Psoas muscle (tissue), 8 donors: Measurements from ENCODE around the gene ERO1B. TPM values are rescaled to one million over a fixed set of nuclear protein-coding genes. Genes with fewer than 3 reads are reported as not detected.

Source experiments
- ATAC-seq, 4 donors: fragments of 200-7000 bp; cut with Tn5 transposase; one replicate each; pipeline ENCODE4 v1.9.1; 2020; ENCODE audit warnings: moderate library complexity in 3 of 4, mild to moderate bottlenecking in 2 of 4
- DNase-seq, 2 donors: peaks; one replicate each; pipeline ENCODE4 v3.0.0-alpha.2; 2020
- H3K27ac ChIP-seq: fragments of 200-600 bp; one replicate; pipeline ENCODE4 v1.8.0; 2022
- H3K27me3 ChIP-seq, 3 donors: fragments of 200-600 bp in 1 of 3; one replicate each; pipeline versions ENCODE4 v1.6.1 to v1.8.0; 2013 to 2022; ENCODE audit warnings: low read length in 2 of 3, mild to moderate bottlenecking in 2 of 3, moderate library complexity in 1 of 3; ENCODE audit not compliant: insufficient read depth in 3 of 3
- H3K36me3 ChIP-seq, 2 donors: fragments of 200-600 bp in 1 of 2; one replicate each; pipeline versions ENCODE4 v1.6.1 to v1.8.0; 2013 to 2022; ENCODE audit warnings: low read depth in 1 of 2, mild to moderate bottlenecking in 1 of 2, moderate library complexity in 1 of 2; ENCODE audit not compliant: insufficient read depth in 1 of 2
- H3K4me1 ChIP-seq: fragments of 200-600 bp; one replicate; pipeline ENCODE4 v1.8.0; 2022
- H3K4me3 ChIP-seq: fragments of 200-600 bp; one replicate; pipeline ENCODE4 v1.8.0; 2022; ENCODE audit warnings: mild to moderate bottlenecking
- H3K9me3 ChIP-seq: fragments of 200-600 bp; one replicate; pipeline ENCODE4 v1.8.0; 2022
- CTCF ChIP-seq: fragments of 200-600 bp; IDR thresholded peaks from one replicate; pipeline ENCODE4 v1.8.0; 2022; ENCODE audit warnings: antibody characterized with exemption
- WGBS, 3 donors: extraction: QIAGEN DNeasy Blood & Tissue Kit; methylation state at CpG; one replicate each; pipeline versions ENCODE4 v1.1.6 to v1.1.7; 2013; 5-methylcytosine and 5-hydroxymethylcytosine counted together
- intact Hi-C, 2 donors: fragments of 100-400 bp; cut with DNase I; formaldehyde crosslinking; loops; one replicate each; pipeline versions ENCODE4 v1.11.0 to v1.14.2; 2022
- polyA plus RNA-seq, 3 donors: library from polyadenylated mRNA; stranded (reverse); fragments of 200-250 nt; gene quantifications; one replicate each; pipeline ENCODE4 v1.2.3, GENCODE V29; 2013
- total RNA-seq, 4 donors: library from RNA; stranded (reverse); fragmentation: NEBNext Ultra II Directional in 2 of 4; extraction: Animal tissue kit (Norgen Biotek cat#: 25700) in 2 of 4; gene quantifications; one replicate each; pipeline versions ENCODE4 v1.2.1 to v1.2.4, GENCODE V29; 2021 to 2023
- donor health status: healthy with polysubstance abuse.
- donor health status: DM: no; HTN: no; CAD: no; lungs with moderate emphysema.
- donor health status: Bipolar disorder and iron deficiency.
- donor health status: healthy.
- donor health status: DM: yes; HTN: yes; CAD: no.
- donor health status: DM: no; HTN: no; CAD: no.
- donor health status: DM: no; HTN: no; CAD: no.
- donor health status: DM: yes; HTN: yes; CAD: no.

Gene ERO1B
- total and polyA plus RNA-seq, 7 donors: 1.3 to 6.0 (median 2.6) TPM

DNA sequence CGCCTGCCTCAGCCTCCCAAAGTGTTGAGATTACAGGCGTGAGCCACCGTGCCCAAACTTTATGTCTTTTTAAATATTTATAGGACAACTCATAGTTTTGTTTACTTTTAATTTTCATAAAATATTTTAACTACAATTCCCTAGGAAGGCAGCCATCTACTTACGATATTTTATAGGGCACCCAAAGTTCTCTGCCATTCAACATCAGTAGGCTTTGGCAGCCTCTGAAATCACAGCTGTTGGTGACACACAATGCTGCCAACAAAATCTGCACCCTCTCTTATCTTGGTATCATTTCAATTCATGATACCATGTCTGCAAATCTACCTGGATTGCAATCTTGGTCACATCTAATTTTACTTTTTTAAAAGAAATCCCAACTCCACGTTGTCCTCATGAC is 27.1 kb upstream of the ERO1B start:
- Histone ChIP-seq H3K4me3 (no peak overlapping the region), H3K4me1 (no peaks in the 10 kb centered on the region), H3K9me3 (no peaks in the 10 kb centered on the region), H3K36me3 (no peaks in the 10 kb centered on the region), H3K27ac (no peak overlapping the region), H3K27me3 (no peaks in the 10 kb centered on the region)
- WGBS, 3 donors: 77 to 81% (median 78%) methylated on average over 5 of the region's 5 CpGs
- ATAC-seq: no peak
- no peak for TF ChIP-seq CTCF
- intact Hi-C loops: no loop called here
- no peak for DNase-seq

GRCh38 chr1:236307435-236307834 is 25.7 kb upstream of the ERO1B start:
- no peak for ATAC-seq
- Histone ChIP-seq H3K4me1 (no peaks in the 10 kb centered on the region), H3K27ac (no peak overlapping the region), H3K27me3 (no peaks in the 10 kb centered on the region), H3K36me3 (no peaks in the 10 kb centered on the region), H3K4me3 (no peak overlapping the region), H3K9me3 (no peaks in the 10 kb centered on the region)
- intact Hi-C loops: no loop called here
- WGBS, 3 donors: 51 to 53% (median 53%) methylated on average over 6 of the region's 6 CpGs
- DNase-seq: no peak
- TF ChIP-seq CTCF: no peak

DNA sequence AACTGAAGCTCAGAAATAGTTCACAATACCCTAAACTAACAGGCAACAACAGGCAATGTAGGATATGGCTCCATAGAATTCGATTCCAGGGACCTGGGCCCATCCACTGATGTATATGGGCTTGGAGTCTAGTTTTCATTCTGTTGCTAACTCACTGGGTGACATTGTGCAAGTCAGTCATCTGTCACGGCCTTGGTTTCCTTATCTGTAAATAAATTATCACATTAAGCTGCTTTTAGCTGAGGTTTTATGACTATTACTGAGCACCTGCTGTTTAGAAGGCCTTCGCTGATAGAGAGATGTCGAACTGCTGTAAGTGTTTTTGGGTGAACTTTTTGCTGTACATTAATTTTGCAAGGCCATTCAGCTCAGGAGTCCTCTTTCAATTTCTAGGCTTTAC is 22.9 kb upstream of the ERO1B start:
- no peak for DNase-seq
- 56 to 78% (median 66%) methylated on average over 4 of the region's 4 CpGs for WGBS, 3 donors
- Histone ChIP-seq H3K4me1 (no peaks in the 10 kb centered on the region), H3K9me3 (no peaks in the 10 kb centered on the region), H3K36me3 (no peaks in the 10 kb centered on the region), H3K27ac (no peak overlapping the region), H3K4me3 (no peak overlapping the region), H3K27me3 (peaks cover 0 to 4% (median 0%) of the 10 kb centered on the region in 3 donors)
- intact Hi-C loops: no loop called here
- TF ChIP-seq CTCF: no peak
- no peak for ATAC-seq

DNA sequence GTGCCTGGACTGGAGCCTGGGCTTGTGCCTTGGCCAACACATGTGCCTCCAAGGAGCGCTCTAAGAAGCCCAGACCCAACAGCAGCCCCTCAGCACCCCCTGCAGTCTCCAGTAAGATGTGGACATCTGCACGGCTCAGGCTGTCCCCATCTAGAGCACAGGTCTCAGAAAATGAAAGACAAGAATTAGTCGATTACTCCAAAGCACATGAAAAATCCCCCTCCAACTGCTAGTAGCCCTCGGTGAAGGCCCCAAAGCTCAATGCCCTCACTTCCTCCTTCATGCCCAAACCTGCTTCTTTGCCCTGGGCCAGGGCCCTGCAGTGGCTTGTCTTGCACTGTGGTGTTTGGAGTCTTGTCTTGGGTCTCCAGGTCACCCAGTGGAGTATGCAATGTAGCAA is 21.9 kb upstream of the ERO1B start:
- H3K4me1 ChIP-seq: no peaks in the 10 kb centered on the region
- WGBS, 3 donors: 79 to 87% (median 79%) methylated on average over 4 of the region's 4 CpGs
- no peak for TF ChIP-seq CTCF
- no peak for DNase-seq
- H3K27ac ChIP-seq: no peak overlapping the region
- H3K4me3 ChIP-seq: no peak overlapping the region
- ATAC-seq: no peak
- H3K36me3 ChIP-seq: no peaks in the 10 kb centered on the region
- H3K9me3 ChIP-seq: no peaks in the 10 kb centered on the region
- intact Hi-C loops: no loop called here
- peaks cover 0 to 4% (median 0%) of the 10 kb centered on the region in 3 donors for H3K27me3 ChIP-seq

DNA sequence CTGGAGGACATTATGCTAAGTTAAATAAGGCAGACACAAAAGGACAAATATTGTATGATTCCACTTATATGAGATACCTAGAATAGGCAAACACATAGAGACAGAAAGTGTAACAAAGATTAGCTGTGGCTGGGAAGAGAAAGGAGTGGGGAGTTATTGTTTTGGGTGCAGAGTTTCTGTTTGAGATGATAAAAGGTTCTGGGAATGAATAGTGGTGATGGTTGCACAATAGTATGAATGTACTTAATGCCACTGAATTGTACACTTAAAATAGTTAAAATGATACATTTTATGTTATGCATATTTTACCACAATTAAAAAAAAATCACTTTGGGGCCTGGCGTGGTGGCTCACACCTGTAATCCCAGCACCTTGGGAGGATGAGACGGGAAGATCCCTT is 21.2 kb upstream of the ERO1B start:
- TF ChIP-seq CTCF: no peak
- Histone ChIP-seq H3K4me1 (no peaks in the 10 kb centered on the region), H3K9me3 (no peaks in the 10 kb centered on the region), H3K36me3 (no peaks in the 10 kb centered on the region), H3K4me3 (no peak overlapping the region), H3K27ac (no peak overlapping the region), H3K27me3 (peaks cover 0 to 4% (median 0%) of the 10 kb centered on the region in 3 donors)
- no peak for ATAC-seq
- WGBS, 3 donors: 75 to 95% (median 91%) methylated on average over 2 of the region's 2 CpGs
- intact Hi-C loops: no loop called here
- no peak for DNase-seq
